ENCODE data around the gene SUSD3. TPM values are rescaled to one million over a fixed set of nuclear protein-coding genes. Genes with fewer than 3 reads are reported as not detected.

SUSD3 gene
- total and polyA plus RNA-seq, 10 of the 15 experiments (the other 5 are each of a cell fraction or from before 2014, with no cell fraction given): 2.5 to 92.0 (median 31.1) TPM

GRCh38 chr9:93077811-93078210 is 19.3 kb downstream of the SUSD3 start (continued):
- no peak for TF ChIP-seq ESRRA (IDR thresholded peaks at IDR 0.05; ENCODE audit: low read length)
- no peak for TF ChIP-seq TCF7 (IDR thresholded peaks at IDR 0.05; ENCODE audit: borderline replicate concordance)
- no peak for TF ChIP-seq NFYA (IDR thresholded peaks at IDR 0.05; ENCODE audit: borderline replicate concordance, low read depth, low read length)
- TF ChIP-seq, protein P1, sequence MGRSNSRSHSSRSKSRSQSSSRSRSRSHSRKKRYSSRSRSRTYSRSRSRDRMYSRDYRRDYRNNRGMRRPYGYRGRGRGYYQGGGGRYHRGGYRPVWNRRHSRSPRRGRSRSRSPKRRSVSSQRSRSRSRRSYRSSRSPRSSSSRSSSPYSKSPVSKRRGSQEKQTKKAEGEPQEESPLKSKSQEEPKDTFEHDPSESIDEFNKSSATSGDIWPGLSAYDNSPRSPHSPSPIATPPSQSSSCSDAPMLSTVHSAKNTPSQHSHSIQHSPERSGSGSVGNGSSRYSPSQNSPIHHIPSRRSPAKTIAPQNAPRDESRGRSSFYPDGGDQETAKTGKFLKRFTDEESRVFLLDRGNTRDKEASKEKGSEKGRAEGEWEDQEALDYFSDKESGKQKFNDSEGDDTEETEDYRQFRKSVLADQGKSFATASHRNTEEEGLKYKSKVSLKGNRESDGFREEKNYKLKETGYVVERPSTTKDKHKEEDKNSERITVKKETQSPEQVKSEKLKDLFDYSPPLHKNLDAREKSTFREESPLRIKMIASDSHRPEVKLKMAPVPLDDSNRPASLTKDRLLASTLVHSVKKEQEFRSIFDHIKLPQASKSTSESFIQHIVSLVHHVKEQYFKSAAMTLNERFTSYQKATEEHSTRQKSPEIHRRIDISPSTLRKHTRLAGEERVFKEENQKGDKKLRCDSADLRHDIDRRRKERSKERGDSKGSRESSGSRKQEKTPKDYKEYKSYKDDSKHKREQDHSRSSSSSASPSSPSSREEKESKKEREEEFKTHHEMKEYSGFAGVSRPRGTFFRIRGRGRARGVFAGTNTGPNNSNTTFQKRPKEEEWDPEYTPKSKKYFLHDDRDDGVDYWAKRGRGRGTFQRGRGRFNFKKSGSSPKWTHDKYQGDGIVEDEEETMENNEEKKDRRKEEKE (IDR thresholded peaks at IDR 0.05): no peak

DNA sequence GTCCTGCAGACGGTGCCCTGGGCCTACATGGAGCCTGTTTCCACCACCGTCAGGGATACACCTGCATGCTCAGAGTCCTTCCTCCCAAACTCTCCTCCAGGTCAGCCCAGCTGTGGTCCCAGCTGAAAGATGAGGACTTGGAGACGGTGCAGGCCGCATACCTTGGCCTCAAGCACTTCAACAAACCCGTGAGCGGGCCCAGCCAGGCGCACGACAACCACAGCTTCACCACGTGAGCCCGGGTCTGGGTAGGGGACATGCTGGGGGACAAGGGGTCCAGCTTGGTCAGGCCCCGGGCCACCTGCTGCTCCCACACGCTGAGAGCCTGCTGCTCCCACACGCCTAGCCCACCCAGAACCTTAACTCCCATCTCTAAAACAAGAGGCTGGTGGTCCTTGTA is 20.9 kb downstream of the SUSD3 start:
- RAD21 ChIA-PET (ENCODE audit: unreplicated experiment): no interaction called here
- H3K27me3 ChIP-seq (replicated peaks in 1 of 2; ENCODE audit: control insufficient read depth in 2 of 2, insufficient read depth in 2 of 2, low read length in 1 of 2): no peaks in the 10 kb centered on the region
- no peak overlapping the region for H3K4me3 ChIP-seq
- no peak for DNase-seq (ENCODE audit: low read depth, low spot score)
- intact Hi-C loops (cut with micrococcal nuclease; ENCODE audit: unreplicated experiment) (no loop called here), in situ Hi-C loops (cut with MboI) (no loop called here)
- WGBS (ENCODE audit: insufficient coverage, insufficient replicate concordance, low lambda C conversion rate, missing lambda C conversion rate): 96% methylated on average over 13 of the region's 13 CpGs
- H2AFZ ChIP-seq (ENCODE audit: control insufficient read depth, low read depth, low read length): no peak overlapping the region
- no peak overlapping the region for H3K27ac ChIP-seq (ENCODE audit: control insufficient read depth, insufficient read depth)
- H3K4me2 ChIP-seq (ENCODE audit: control insufficient read depth, insufficient read depth): no peak overlapping the region
- no peaks in the 10 kb centered on the region for H3K79me2 ChIP-seq (ENCODE audit: control insufficient read depth, insufficient read depth, low read length)
- peaks cover 10% of the 10 kb centered on the region in 2 experiments; a peak in 3 of 4 replicates for H3K36me3 ChIP-seq (ENCODE audit: control insufficient read depth in 2 of 2, insufficient read depth in 2 of 2, low read length in 1 of 2)
- H3K9me3 ChIP-seq (replicated peaks; ENCODE audit: control insufficient read depth, insufficient read depth, low read length): no peaks in the 10 kb centered on the region; the same call in 2 of the 3 replicates
- H3K9ac ChIP-seq (ENCODE audit: control insufficient read depth, insufficient read depth, low read length): no peak overlapping the region
- CTCF ChIA-PET: no interaction called here
- SMC1A ChIA-PET (ENCODE audit: uncharacterized antibody, unreplicated experiment): interaction anchor here (0.5 to 0.6 kb wide), 2 partner anchors 107 to 1267 kb away, joined by 3 read pairs; no protein-coding TSS in a partner anchor
- no peaks in the 10 kb centered on the region for H4K20me1 ChIP-seq (ENCODE audit: control insufficient read depth, insufficient read depth)
- no TSS peak for BruUV-seq (replicated peaks)
- no peak for FAIRE-seq
- POLR2A ChIA-PET: interaction anchor here (0.5 to 0.6 kb wide), 2 partner anchors 46 to 123 kb away, joined by 3 to 6 read pairs; no protein-coding TSS in a partner anchor
- no peak for ATAC-seq
- H3K4me1 ChIP-seq (ENCODE audit: control insufficient read depth, insufficient read depth, low read length): no peaks in the 10 kb centered on the region
- TF ChIP-seq CBFB (IDR thresholded peaks at IDR 0.05; ENCODE audit: low read depth) (no peak), MXI1 (IDR thresholded peaks at IDR 0.05; ENCODE audit: low read depth, low read length) (no peak), EGR1 (IDR thresholded peaks at IDR 0.05; ENCODE audit: borderline replicate concordance in 1 of 2, low read depth in 2 of 2, low read length in 2 of 2) (no peak), HDAC2 (IDR thresholded peaks at IDR 0.05) (no peak), MYB (IDR thresholded peaks at IDR 0.05; ENCODE audit: borderline replicate concordance, low read depth, low read length) (no peak), ZBED1 (IDR thresholded peaks at IDR 0.05; ENCODE audit: borderline replicate concordance) (no peak), WRNIP1 (IDR thresholded peaks at IDR 0.05; ENCODE audit: borderline replicate concordance, low read depth, low read length) (no peak), ZBTB33 (IDR thresholded peaks at IDR 0.05) (no peak), FOXM1 (IDR thresholded peaks at IDR 0.05; ENCODE audit: low read depth, low read length) (no peak), HDGF (IDR thresholded peaks at IDR 0.05) (no peak), POLR2AphosphoS2 (IDR thresholded peaks at IDR 0.05; ENCODE audit: low read depth, low read length) (no peak), NBN (IDR thresholded peaks at IDR 0.05) (no peak)
- TF ChIP-seq, protein P2, sequence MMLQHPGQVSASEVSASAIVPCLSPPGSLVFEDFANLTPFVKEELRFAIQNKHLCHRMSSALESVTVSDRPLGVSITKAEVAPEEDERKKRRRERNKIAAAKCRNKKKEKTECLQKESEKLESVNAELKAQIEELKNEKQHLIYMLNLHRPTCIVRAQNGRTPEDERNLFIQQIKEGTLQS (IDR thresholded peaks at IDR 0.05; ENCODE audit: borderline replicate concordance, extremely low read depth, low read depth, low read length): no peak
- TF ChIP-seq, protein P3, sequence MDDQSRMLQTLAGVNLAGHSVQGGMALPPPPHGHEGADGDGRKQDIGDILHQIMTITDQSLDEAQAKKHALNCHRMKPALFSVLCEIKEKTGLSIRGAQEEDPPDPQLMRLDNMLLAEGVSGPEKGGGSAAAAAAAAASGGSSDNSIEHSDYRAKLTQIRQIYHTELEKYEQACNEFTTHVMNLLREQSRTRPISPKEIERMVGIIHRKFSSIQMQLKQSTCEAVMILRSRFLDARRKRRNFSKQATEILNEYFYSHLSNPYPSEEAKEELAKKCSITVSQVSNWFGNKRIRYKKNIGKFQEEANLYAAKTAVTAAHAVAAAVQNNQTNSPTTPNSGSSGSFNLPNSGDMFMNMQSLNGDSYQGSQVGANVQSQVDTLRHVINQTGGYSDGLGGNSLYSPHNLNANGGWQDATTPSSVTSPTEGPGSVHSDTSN (IDR thresholded peaks at IDR 0.05; ENCODE audit: insufficient replicate concordance, low read depth, low read length): no peak
